Measurements from ENCODE around the gene ZFP82. TPM values are rescaled to one million over a fixed set of nuclear protein-coding genes. Genes with fewer than 3 reads are reported as not detected.

The ZFP82 gene
- total RNA-seq, 1 experiment from 2014 or later, result 0.36 TPM

- H2AFZ ChIP-seq (ENCODE audit: low read length), result no peak overlapping the region
- no peak for DNase-seq
- H3F3A ChIP-seq (ENCODE audit: low read length, unreplicated experiment), result no peaks in the 10 kb centered on the region
- no peaks in the 10 kb centered on the region for H3K9me2 ChIP-seq (replicated peaks; ENCODE audit: low read length)
- POLR2A ChIA-PET (ENCODE audit: unreplicated experiment), result no interaction called here
- intact Hi-C loops (cut with micrococcal nuclease), result no loop called here
- no peak overlapping the region for H3K27ac ChIP-seq (ENCODE audit: low read length)
- H3K9ac ChIP-seq (ENCODE audit: low read length), result no peak overlapping the region
- no peaks in the 10 kb centered on the region for H3K27me3 ChIP-seq (ENCODE audit: low read length)
- no peak overlapping the region for H3K4me2 ChIP-seq (ENCODE audit: low read length)
- H3K9me3 ChIP-seq (ENCODE audit: low read length), result peaks cover 28% of the 10 kb centered on the region
- H3K36me3 ChIP-seq (ENCODE audit: low read depth, low read length), result peaks cover 19% of the 10 kb centered on the region; the same call in 1 of the 2 replicates
- H3K79me2 ChIP-seq (ENCODE audit: low read length), result no peaks in the 10 kb centered on the region
- no peaks in the 10 kb centered on the region for H3K4me1 ChIP-seq (ENCODE audit: insufficient read depth, low read length)
- CTCF ChIA-PET, result no interaction called here
- ATAC-seq, result no peak
- no peaks in the 10 kb centered on the region for H4K20me1 ChIP-seq (ENCODE audit: low read length)
- TF ChIP-seq CTCF (conservative IDR thresholded peaks at IDR 0.05; ENCODE audit: low read depth, low read length), result no peak
- no peak for TF ChIP-seq EZH2phosphoT487 (IDR thresholded peaks at IDR 0.05; ENCODE audit: borderline replicate concordance, low read length)
- no peak for TF ChIP-seq EZH2 (IDR thresholded peaks at IDR 0.05; ENCODE audit: low read length, unreplicated experiment)
- H3K4me3 ChIP-seq (ENCODE audit: low read length), result no peak overlapping the region
- no TSS peak for BruUV-seq (replicated peaks)
These were observed 25.3 kb downstream of the ZFP82 start for GRCh38 chr19:36392916-36393673.

GRCh38 chr19:36379510-36379819, 39.0 kb downstream of the ZFP82 start:
- DNase-seq, result no peak
- Histone ChIP-seq H3K9me2 (replicated peaks; ENCODE audit: low read length) (no peaks in the 10 kb centered on the region), H3K27ac (ENCODE audit: low read length) (no peak overlapping the region), H3K9ac (ENCODE audit: low read length) (no peak overlapping the region), H3K79me2 (ENCODE audit: low read length) (no peaks in the 10 kb centered on the region), H2AFZ (ENCODE audit: low read length) (peak overlapping the region; percentile 97), H4K20me1 (ENCODE audit: low read length) (no peaks in the 10 kb centered on the region), H3K36me3 (ENCODE audit: low read depth, low read length) (no peaks in the 10 kb centered on the region), H3K27me3 (ENCODE audit: low read length) (no peaks in the 10 kb centered on the region), H3K4me1 (ENCODE audit: insufficient read depth, low read length) (peaks cover 7% of the 10 kb centered on the region; the same call in 1 of the 2 replicates), H3K9me3 (ENCODE audit: low read length) (no peaks in the 10 kb centered on the region), H3K4me3 (ENCODE audit: low read length) (peak overlapping the region; percentile 85), H3K4me2 (ENCODE audit: low read length) (peak overlapping the region; percentile 89), H3F3A (ENCODE audit: low read length, unreplicated experiment) (no peaks in the 10 kb centered on the region)
- ATAC-seq, result no peak
- TF ChIP-seq EZH2phosphoT487 (IDR thresholded peaks at IDR 0.05; ENCODE audit: borderline replicate concordance, low read length), result no peak
- no peak for TF ChIP-seq EZH2 (IDR thresholded peaks at IDR 0.05; ENCODE audit: low read length, unreplicated experiment)
- TF ChIP-seq CTCF (conservative IDR thresholded peaks at IDR 0.05; ENCODE audit: low read depth, low read length), result no peak
- intact Hi-C loops (cut with micrococcal nuclease), result no loop called here
- TSS peak; percentile 30 for BruUV-seq (replicated peaks)
- POLR2A ChIA-PET (ENCODE audit: unreplicated experiment), result interaction anchor here (0.6 kb wide), 1 partner anchor 943 kb away, joined by 3 read pairs; no protein-coding TSS in a partner anchor
- CTCF ChIA-PET, result no interaction called here

Data from PC-3 (cell line).